ENCODE data around the gene DUSP8.

DNA sequence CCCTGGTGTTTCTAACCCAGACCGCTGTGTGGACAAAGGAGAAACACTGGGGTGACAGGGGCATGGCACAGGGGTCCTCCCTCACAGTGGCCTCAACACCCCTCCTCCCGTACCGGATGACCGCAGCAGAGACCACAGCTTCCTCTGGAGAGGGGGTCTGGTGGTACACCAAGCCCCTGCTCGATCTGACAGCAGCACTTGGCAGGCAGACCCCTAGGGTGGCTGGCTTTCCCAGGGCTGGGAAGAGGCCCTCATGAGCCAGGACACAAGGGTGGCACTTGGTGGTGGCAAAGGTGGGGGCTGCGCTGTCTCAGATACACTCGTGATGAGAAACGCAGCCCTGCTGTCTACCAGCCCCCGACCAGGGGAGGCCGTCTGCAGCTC is 38.7 kb downstream of the DUSP8 start:
- no peak for TF ChIP-seq CTCF (IDR thresholded peaks at IDR 0.05; ENCODE audit: low read length)
- TF ChIP-seq EZH2 (IDR thresholded peaks at IDR 0.05; ENCODE audit: borderline replicate concordance, low read length), result no peak

Measured in OCI-LY1 (cell line).